Measurements from ENCODE around the gene MAMDC4.
A peak's percentile ranks its signal among the peaks of the same experiment; 100 is the strongest.

The MAMDC4 gene

GRCh38 chr9:136900988-136901515 lies 48.9 kb downstream of the MAMDC4 start:
- Mint-ChIP-seq H3K36me3 (peaks cover 12% of the 10 kb centered on the region), H3K27ac (peak overlapping the region; percentile 89), H3K4me3 (peak overlapping the region; percentile 75)

GRCh38 chr9:136901516-136902258 lies 49.5 kb downstream of the MAMDC4 start:
- peaks cover 51% of the 10 kb centered on the region for H3K4me1 Mint-ChIP-seq
- H3K9me3 Mint-ChIP-seq = no peaks in the 10 kb centered on the region
- peak overlapping the region; percentile 75 for H3K4me3 Mint-ChIP-seq
- peaks cover 12% of the 10 kb centered on the region for H3K36me3 Mint-ChIP-seq
- peak overlapping the region; percentile 89 for H3K27ac Mint-ChIP-seq
- H3K27me3 Mint-ChIP-seq = no peaks in the 10 kb centered on the region

More at GRCh38 chr9:136900988-136901515, 48.9 kb downstream of the MAMDC4 start:
- H3K27me3 Mint-ChIP-seq = no peaks in the 10 kb centered on the region
- H3K9me3 Mint-ChIP-seq = no peaks in the 10 kb centered on the region
- H3K4me1 Mint-ChIP-seq = peaks cover 47% of the 10 kb centered on the region

- no peaks in the 10 kb centered on the region for H3K9me3 Mint-ChIP-seq
- H3K36me3 Mint-ChIP-seq = peaks cover 12% of the 10 kb centered on the region
- no peaks in the 10 kb centered on the region for H3K27me3 Mint-ChIP-seq
- peak overlapping the region; percentile 89 for H3K27ac Mint-ChIP-seq
- peak overlapping the region; percentile 75 for H3K4me3 Mint-ChIP-seq
- peaks cover 46% of the 10 kb centered on the region for H3K4me1 Mint-ChIP-seq
These were observed 50.2 kb downstream of the MAMDC4 start for GRCh38 chr9:136902259-136902821.

GRCh38 chr9:136903041-136903554 lies 51.0 kb downstream of the MAMDC4 start:
- Mint-ChIP-seq H3K36me3 (peaks cover 12% of the 10 kb centered on the region), H3K27ac (no peak overlapping the region), H3K27me3 (no peaks in the 10 kb centered on the region), H3K4me1 (peaks cover 46% of the 10 kb centered on the region), H3K4me3 (peak overlapping the region; percentile 33), H3K9me3 (no peaks in the 10 kb centered on the region)

GRCh38 chr9:136906266-136906665 lies 54.1 kb downstream of the MAMDC4 start:
- no peaks in the 10 kb centered on the region for H3K27me3 Mint-ChIP-seq
- no peaks in the 10 kb centered on the region for H3K9me3 Mint-ChIP-seq
- H3K27ac Mint-ChIP-seq = no peak overlapping the region
- peaks cover 32% of the 10 kb centered on the region for H3K4me1 Mint-ChIP-seq
- H3K4me3 Mint-ChIP-seq = no peak overlapping the region
- H3K36me3 Mint-ChIP-seq = peaks cover 10% of the 10 kb centered on the region

- no peak overlapping the region for H3K27ac Mint-ChIP-seq
These were observed 55.1 kb downstream of the MAMDC4 start for GRCh38 chr9:136907011-136907914.

More at GRCh38 chr9:136907011-136907914, 55.1 kb downstream of the MAMDC4 start:
- no peaks in the 10 kb centered on the region for H3K27me3 Mint-ChIP-seq
- H3K9me3 Mint-ChIP-seq = no peaks in the 10 kb centered on the region
- H3K4me3 Mint-ChIP-seq = no peak overlapping the region
- H3K36me3 Mint-ChIP-seq = peaks cover 7% of the 10 kb centered on the region
- H3K4me1 Mint-ChIP-seq = peaks cover 22% of the 10 kb centered on the region
